ENCODE data around the gene KRT40. TPM values are rescaled to one million over a fixed set of nuclear protein-coding genes. Genes with fewer than 3 reads are reported as not detected.

KRT40 gene
- total RNA-seq, 2 experiments from 2014 or later, result not detected

Other genes starting within 250 kb of the KRT40 start
- gene KRT25, start 229.0 kb downstream of the KRT40 start, total RNA-seq, result not detected
- gene KRT26, start 212.1 kb downstream of the KRT40 start, total RNA-seq, result not detected
- gene KRT27, start 201.8 kb downstream of the KRT40 start, total RNA-seq, result not detected
- gene KRT28, start 184.4 kb downstream of the KRT40 start, total RNA-seq, result not detected
- gene KRT10, start 161.7 kb downstream of the KRT40 start, total RNA-seq, result 10 to 100 TPM; 26.9 to 28.2 TPM
- not detected for gene KRT12, start 117.1 kb downstream of the KRT40 start, total RNA-seq
- not detected for gene KRT20, start 99.1 kb downstream of the KRT40 start, total RNA-seq
- not detected for gene KRT23, start 46.7 kb downstream of the KRT40 start, total RNA-seq
- gene KRT39, start 17.4 kb downstream of the KRT40 start, total RNA-seq, result not detected
- gene KRTAP3-3, start 9.8 kb upstream of the KRT40 start, total RNA-seq, result not detected
- gene KRTAP3-2, start 15.6 kb upstream of the KRT40 start, total RNA-seq, result not detected
- gene KRTAP3-1, start 24.8 kb upstream of the KRT40 start, total RNA-seq, result not detected
- gene KRTAP1-5, start 42.9 kb upstream of the KRT40 start, total RNA-seq, result not detected
- not detected for gene KRTAP1-4, start 45.9 kb upstream of the KRT40 start, total RNA-seq
- gene KRTAP1-3, start 50.5 kb upstream of the KRT40 start, total RNA-seq, result not detected
- not detected for gene KRTAP1-1, start 57.1 kb upstream of the KRT40 start, total RNA-seq
- gene KRTAP2-1, start 63.0 kb upstream of the KRT40 start, total RNA-seq, result not detected
- gene KRTAP2-2, start 70.9 kb upstream of the KRT40 start, total RNA-seq, result not detected
- not detected for gene KRTAP2-3, start 75.8 kb upstream of the KRT40 start, total RNA-seq
- gene KRTAP2-4, start 81.6 kb upstream of the KRT40 start, total RNA-seq, result not detected
- gene KRTAP4-7, start 99.8 kb upstream of the KRT40 start, total RNA-seq, result not detected
- not detected for gene KRTAP4-8, start 113.8 kb upstream of the KRT40 start, total RNA-seq
- gene KRTAP4-16, start 117.9 kb upstream of the KRT40 start, total RNA-seq, result not detected
- gene KRTAP4-9, start 121.1 kb upstream of the KRT40 start, total RNA-seq, result not detected
- gene KRTAP4-11, start 134.0 kb upstream of the KRT40 start, total RNA-seq, result not detected
- gene KRTAP4-12, start 139.9 kb upstream of the KRT40 start, total RNA-seq, result not detected
- not detected for gene KRTAP4-6, start 156.2 kb upstream of the KRT40 start, total RNA-seq
- not detected for gene KRTAP4-5, start 165.5 kb upstream of the KRT40 start, total RNA-seq
- not detected for gene KRTAP4-4, start 176.4 kb upstream of the KRT40 start, total RNA-seq
- not detected for gene KRTAP4-3, start 183.9 kb upstream of the KRT40 start, total RNA-seq
- gene KRTAP4-2, start 193.9 kb upstream of the KRT40 start, total RNA-seq, result not detected
- not detected for gene KRTAP4-1, start 200.6 kb upstream of the KRT40 start, total RNA-seq
- gene KRTAP9-1, start 205.6 kb upstream of the KRT40 start, total RNA-seq, result not detected
- not detected for gene KRTAP9-2, start 242.3 kb upstream of the KRT40 start, total RNA-seq
- gene KRTAP9-3, start 248.1 kb upstream of the KRT40 start, total RNA-seq, result not detected

Data from activated CD8-positive, alpha-beta T cell treated with anti-CD3 and anti-CD28 coated beads, Interleukin-2, amount 10 ng/mL, durations not matched to agents 7 days and 5 days (primary cell).